IPS DF 4.7 (cell line): ENCODE data around the gene CLPTM1L.

ENCODE experiments used
- DNase-seq: peaks from one replicate; pipeline ENCODE4 v3.0.0-alpha.2; 2013; ENCODE audit warnings: low spot score; ENCODE audit errors: extremely low read depth

CLPTM1L gene

DNA sequence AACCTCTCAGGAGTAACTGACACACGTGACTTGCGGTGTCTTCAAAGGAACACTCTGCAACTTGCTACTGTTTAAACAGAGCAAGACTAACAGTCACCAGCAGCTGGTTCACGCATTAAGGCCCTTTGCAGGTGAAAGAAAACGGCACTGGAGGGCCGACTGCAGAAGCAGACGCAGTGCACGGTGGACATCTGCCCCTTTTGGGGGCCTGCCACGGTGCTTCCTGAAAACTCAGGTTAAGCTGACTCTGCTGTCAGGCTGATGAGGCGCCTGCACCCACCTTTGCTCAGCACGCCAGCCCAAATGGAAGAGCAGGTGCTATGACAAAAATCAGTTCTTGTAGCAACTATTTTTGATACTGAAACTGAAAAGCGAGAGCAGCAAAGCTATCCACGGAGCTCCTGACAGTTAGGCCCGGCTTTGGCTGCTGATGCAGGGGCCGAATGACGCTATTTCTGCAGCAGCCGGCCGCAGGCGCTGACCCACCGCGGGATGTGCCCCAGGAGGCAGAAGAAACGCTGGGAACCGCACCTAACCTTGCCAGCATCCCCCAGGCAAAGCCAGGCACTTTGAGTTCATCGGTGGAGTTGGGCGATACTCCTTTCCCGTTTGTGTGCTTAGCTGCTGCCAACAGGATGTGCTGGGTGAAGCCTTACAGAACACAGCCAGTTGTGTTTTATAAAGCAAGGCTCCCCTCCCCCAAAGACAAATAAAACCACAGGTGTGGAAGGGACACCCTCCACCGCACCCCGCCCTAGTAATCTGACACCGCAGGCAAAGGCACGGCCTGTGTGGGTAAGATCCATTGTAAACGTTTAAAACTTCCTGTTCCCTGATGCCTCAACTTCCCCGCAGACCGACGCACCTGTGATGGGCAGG is 29.0 kb downstream of the CLPTM1L start:
- DNase-seq = no peak

DNA sequence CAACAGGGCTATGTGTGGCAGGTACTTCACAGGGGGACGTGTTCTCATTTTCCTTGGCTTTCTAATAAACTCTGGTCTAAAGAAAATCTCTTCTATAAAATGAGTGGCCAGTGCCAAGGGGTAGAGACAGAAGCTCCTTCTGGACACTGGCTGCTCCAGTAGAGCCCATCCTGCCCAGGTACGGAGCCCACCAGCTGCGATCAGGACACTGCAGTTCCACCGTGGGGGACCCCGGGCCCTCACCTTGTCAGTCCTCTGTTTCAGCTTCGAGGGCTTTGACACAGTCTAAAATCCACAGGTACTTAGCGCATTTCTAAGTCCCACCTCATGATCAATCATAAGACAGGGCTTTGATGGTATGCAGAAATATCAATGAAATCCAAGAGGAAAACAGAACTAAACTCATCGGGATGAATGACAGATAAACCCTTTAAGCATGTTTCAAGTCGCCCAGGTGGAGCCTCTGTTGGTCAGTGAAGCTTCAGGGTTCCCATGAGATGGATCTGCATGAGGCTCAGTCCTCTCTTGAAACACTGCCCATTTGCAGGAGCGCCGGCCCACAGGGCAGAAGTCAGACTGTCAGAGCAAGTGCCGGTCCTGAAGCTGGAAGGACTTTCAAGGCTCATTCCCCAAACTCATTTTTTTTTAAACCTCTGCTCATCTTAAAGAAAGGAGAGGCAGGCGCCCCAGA is 29.7 kb downstream of the CLPTM1L start:
- no peak for DNase-seq

DNA sequence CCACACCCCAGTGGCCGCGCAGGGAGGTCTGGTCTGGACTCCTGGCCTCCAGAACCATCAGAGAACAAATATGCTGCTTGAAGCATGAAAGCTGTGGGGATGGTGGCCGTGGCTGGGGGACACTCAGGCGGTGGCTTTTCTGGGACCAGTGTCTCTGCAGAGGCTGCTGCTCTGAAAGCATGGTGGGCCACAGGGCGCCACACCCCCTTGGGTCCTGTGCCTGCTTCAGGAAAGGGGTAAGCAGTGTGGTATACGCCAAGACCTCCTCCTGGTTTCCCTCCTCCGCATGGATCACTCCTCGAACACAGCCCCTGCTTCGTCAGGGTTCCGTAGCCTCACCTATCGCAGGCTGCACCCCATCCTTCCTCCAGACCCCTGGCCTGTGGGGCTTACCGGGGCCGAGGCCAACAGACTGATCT is 30.3 kb downstream of the CLPTM1L start:
- DNase-seq = no peak

DNA sequence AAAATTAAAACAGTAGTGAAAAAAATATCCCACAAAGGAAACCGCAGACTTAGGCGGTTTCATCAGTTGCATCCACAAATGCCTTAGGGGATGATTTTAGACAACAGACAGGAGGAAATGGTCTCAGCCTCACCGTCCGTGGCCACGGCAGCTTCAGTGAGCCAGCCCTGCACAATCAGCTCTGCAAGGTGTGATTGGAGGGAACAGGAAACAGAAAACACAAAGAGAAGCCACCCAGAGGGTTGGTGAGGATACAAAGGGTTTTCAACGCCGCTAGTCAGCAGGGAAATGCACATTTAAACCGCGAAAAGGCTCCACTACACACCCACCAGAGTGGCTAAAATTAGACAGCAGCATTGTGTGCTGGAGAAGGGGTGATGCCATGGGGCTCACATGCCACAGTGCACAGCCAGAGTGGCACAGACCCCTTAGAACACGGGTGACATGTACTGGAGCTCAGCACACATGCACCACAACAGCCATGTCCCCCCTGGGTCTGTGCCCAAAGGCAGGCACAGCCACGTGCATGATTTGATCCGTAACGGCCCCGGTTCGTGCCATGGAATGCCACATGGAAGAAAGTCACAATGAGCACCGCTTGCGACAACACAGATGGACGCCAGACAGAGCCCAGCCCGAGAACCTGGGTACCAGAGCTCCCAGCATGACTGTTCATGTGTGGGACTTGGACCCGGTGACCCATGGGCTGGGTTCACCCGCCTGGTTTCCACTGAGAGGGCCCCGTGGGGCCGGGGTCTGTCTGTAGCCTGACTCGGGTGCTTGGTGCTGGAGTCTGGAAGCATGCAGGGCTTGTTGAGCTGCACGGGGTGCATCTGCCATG is 31.7 kb downstream of the CLPTM1L start:
- DNase-seq = no peak

DNA sequence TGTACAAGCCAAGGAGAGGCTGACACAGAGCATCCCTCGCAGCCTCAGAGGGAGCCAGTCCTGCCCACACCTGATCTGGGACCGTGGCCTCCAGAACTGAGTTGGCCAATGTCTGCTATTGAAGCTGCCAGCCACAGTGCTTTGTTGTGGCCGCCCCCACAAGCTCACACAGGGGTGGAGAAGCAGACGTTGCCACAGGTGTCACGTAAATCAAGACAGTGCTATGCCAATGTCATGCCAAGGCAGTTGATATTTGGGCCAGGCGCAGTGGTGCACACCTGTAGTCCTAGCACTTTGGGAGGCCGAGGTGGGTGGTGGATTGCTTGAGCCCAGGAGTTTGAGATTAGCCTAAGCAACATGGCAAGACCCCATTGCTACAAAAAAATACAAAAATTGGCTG is 32.7 kb downstream of the CLPTM1L start:
- DNase-seq = no peak

- DNase-seq = no peak
Measured at GRCh38 chr5:1311439-1312055, 33.4 kb downstream of the CLPTM1L start.

GRCh38 chr5:1310118-1310517 is 34.8 kb downstream of the CLPTM1L start:
- DNase-seq = no peak

DNA sequence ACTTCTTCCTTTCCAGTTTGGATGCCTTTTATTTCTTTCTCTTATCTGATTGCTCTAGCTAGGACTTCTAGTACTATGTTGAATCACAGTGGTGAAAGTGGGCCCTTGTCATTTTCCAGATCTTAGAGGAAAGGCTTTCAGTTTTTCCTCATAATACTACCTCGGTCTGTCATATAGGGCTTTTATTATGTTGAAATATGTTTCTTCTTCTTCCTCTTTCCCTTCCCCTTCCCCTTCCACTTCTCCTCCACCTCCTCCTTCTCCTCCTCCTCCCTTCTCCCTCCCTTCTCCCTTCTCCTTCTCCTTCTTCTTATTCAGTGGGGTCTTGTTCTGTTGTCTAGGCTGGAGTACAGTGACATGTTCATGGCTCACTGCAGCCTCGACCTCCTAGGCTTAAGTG is 40.9 kb downstream of the CLPTM1L start:
- no peak for DNase-seq

DNA sequence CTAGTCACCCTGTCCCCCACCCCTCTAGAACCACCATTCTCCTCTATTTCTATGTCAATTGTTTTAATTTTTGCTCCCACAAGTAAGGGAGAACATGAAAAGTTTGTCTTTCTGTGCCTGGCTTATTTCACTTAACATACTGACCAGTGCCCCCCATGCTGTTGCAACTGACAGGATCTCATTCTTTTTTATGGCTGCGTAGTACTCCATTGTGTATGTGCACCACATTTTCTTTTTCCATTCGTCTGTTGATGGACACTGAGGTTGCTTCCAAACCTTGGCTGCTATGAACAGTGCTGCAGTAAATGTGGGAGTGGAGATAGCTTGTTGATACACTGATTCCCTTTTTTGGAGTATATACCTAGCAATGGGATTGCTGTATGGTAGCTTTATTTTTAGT is 42.6 kb downstream of the CLPTM1L start:
- no peak for DNase-seq

GRCh38 chr5:1300581-1301083 is 44.3 kb downstream of the CLPTM1L start:
- no peak for DNase-seq

GRCh38 chr5:1299961-1300360 is 44.9 kb downstream of the CLPTM1L start:
- no peak for DNase-seq

DNA sequence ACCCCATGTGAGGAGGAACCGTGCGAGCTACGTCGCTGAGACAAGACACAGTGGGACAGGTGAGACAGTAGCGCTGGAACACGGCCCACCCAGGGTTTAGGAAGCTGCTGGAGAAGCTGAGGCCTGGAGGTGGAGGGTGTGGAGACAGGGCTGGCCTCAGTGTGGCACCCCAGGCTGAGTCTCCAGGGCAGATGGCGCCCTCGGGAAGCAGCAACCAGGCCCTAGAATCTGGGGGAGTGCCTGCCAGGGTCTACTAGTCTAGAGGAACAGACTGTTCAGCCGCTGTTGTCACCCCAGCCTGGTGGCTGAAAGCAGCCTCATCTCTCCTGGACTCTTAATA is 45.4 kb downstream of the CLPTM1L start:
- DNase-seq = no peak

- no peak for DNase-seq
Measured at GRCh38 chr5:1298723-1299510, 46.0 kb downstream of the CLPTM1L start.

DNA sequence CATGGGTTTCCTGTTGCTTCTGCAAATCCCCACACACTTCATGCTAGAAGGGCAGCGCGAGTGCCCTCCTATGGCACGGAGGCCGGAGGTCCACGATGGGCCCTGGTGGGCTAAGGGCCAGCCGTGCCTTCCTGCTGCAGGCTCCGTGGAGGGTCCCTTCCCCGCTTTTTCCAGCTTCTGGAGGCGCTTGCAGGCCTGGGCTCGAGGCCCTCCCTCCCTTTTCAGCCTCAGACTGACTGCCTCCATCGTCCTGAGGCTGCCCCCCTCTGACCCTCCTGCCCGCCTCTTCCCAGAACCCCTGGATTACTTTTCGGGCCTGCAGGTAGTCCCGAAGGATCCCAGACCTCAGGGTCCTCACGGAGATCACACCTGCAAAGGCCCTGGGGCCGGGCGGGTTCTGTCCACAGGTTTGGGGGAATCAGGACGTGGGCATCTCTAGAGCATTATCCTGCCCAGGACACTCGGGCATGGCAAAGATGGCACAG is 46.8 kb downstream of the CLPTM1L start:
- no peak for DNase-seq

DNA sequence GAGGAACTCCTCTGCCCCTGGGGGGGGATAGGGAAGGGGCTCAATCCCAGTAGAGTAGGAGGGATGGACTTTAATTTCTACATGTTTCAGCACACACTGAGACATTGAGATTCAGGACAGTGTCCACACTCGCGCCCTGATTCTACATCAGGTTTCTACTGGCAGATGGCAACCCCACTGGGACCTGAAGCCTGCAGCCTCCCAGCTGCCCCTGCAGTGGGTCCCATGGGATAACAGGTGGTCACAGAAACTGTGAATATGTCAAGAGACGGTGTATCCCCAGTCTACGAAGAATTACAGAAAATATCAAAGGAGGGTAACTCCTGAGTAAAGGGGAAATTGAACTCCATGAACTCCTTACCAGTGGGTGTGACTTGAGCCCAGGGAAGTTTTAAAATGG is 47.7 kb downstream of the CLPTM1L start:
- DNase-seq = no peak

- no peak for DNase-seq
Measured at GRCh38 chr5:1295650-1296037, 49.3 kb downstream of the CLPTM1L start.

DNA sequence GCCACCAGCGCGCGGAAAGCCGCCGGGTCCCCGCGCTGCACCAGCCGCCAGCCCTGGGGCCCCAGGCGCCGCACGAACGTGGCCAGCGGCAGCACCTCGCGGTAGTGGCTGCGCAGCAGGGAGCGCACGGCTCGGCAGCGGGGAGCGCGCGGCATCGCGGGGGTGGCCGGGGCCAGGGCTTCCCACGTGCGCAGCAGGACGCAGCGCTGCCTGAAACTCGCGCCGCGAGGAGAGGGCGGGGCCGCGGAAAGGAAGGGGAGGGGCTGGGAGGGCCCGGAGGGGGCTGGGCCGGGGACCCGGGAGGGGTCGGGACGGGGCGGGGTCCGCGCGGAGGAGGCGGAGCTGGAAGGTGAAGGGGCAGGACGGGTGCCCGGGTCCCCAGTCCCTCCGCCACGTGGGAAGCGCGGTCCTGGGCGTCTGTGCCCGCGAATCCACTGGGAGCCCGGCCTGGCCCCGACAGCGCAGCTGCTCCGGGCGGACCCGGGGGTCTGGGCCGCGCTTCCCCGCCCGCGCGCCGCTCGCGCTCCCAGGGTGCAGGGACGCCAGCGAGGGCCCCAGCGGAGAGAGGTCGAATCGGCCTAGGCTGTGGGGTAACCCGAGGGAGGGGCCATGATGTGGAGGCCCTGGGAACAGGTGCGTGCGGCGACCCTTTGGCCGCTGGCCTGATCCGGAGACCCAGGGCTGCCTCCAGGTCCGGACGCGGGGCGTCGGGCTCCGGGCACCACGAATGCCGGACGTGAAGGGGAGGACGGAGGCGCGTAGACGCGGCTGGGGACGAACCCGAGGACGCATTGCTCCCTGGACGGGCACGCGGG is 49.9 kb downstream of the CLPTM1L start, which contains the start of gene TERT:
Gene TERT, minus strand, starts transcription at position 234 of the 815 bp plus-strand sequence. Its CDS starts 79 bp downstream, at position 155.
- DNase-seq = no peak

- DNase-seq = no peak
Measured at GRCh38 chr5:1294206-1294834, 50.6 kb downstream of the CLPTM1L start.
